H1 (cell line): ENCODE measurements around the gene TEKT3. TPM values are rescaled to one million over a fixed set of nuclear protein-coding genes. Genes with fewer than 3 reads are reported as not detected.

ENCODE experiments used
- ATF2 ChIP-seq: IDR thresholded peaks from 2 replicates; pipeline ENCODE4 v1.6.1; 2012; ENCODE audit warnings: low read length, inconsistent platforms
- polyA plus RNA-seq, 7 experiments: library from polyadenylated mRNA; depleted of rRNA in 3 of 7; stranded (reverse) in 5 of 7; unstranded in 2 of 7; fragments of >200 nt in 5 of 7; fragments of 200-250 nt in 2 of 7; gene quantifications; 1 replicate in 5 of 7; 2 replicates in 1 of 7; 4 replicates in 1 of 7; pipeline versions ENCODE4 v1.2.1 to v1.2.3, GENCODE V29; 2011 to 2013; ENCODE audit warnings: missing spikeins in 2 of 7, mixed read lengths in 2 of 7
- total RNA-seq: library from RNA; stranded (reverse); fragmentation: NEBNext Ultra II Directional; extraction: Animal tissue kit (Norgen Biotek cat#: 25700); gene quantifications from 2 replicates; pipeline ENCODE4 v1.2.1, GENCODE V29; 2021

The TEKT3 gene
- total and polyA plus RNA-seq, 2 of the 8 experiments (the other 6 are each of a cell fraction or from before 2014, with no cell fraction given): 2.2 to 2.9 TPM

GRCh38 chr17:15265131-15265530, 76.3 kb downstream of the TEKT3 start, which contains the start of gene PMP22 (continued):
- no peak for TF ChIP-seq ATF2
